ENCODE data around the gene PPCS.
A peak's percentile ranks its signal among the peaks of the same experiment; 100 is the strongest.

PPCS gene

GRCh38 chr1:42431514-42431913 is 24.8 kb upstream of the PPCS start:
- Mint-ChIP-seq H3K27me3 (no peaks in the 10 kb centered on the region), H3K4me1 (no peaks in the 10 kb centered on the region), H3K36me3 (no peaks in the 10 kb centered on the region), H3K4me3 (no peak overlapping the region), H3K9me3 (no peaks in the 10 kb centered on the region), H3K27ac (no peak overlapping the region)
- CTCF ChIA-PET = no interaction called here
- DNase-seq = no peak

- Mint-ChIP-seq H3K36me3 (no peaks in the 10 kb centered on the region), H3K27ac (no peak overlapping the region), H3K4me1 (no peaks in the 10 kb centered on the region), H3K9me3 (no peaks in the 10 kb centered on the region), H3K27me3 (no peaks in the 10 kb centered on the region), H3K4me3 (no peak overlapping the region)
- DNase-seq = no peak
- CTCF ChIA-PET = no interaction called here
Measured at GRCh38 chr1:42432714-42433113, 23.6 kb upstream of the PPCS start.

- Mint-ChIP-seq H3K9me3 (no peaks in the 10 kb centered on the region), H3K4me1 (no peaks in the 10 kb centered on the region), H3K27me3 (no peaks in the 10 kb centered on the region), H3K27ac (no peak overlapping the region), H3K36me3 (no peaks in the 10 kb centered on the region), H3K4me3 (no peak overlapping the region)
- CTCF ChIA-PET = no interaction called here
- no peak for DNase-seq
Measured at GRCh38 chr1:42433369-42433768, 23.0 kb upstream of the PPCS start.

GRCh38 chr1:42434340-42434739 is 22.0 kb upstream of the PPCS start:
- Mint-ChIP-seq H3K9me3 (no peaks in the 10 kb centered on the region), H3K36me3 (no peaks in the 10 kb centered on the region), H3K4me1 (no peaks in the 10 kb centered on the region), H3K4me3 (no peak overlapping the region), H3K27ac (no peak overlapping the region), H3K27me3 (no peaks in the 10 kb centered on the region)
- CTCF ChIA-PET = no interaction called here
- DNase-seq = no peak

GRCh38 chr1:42439940-42440339 is 16.4 kb upstream of the PPCS start:
- Mint-ChIP-seq H3K27me3 (no peaks in the 10 kb centered on the region), H3K9me3 (no peaks in the 10 kb centered on the region), H3K27ac (no peak overlapping the region), H3K4me1 (no peaks in the 10 kb centered on the region), H3K4me3 (no peak overlapping the region), H3K36me3 (no peaks in the 10 kb centered on the region)
- no peak for DNase-seq
- CTCF ChIA-PET = no interaction called here

- no peak for DNase-seq
- CTCF ChIA-PET = no interaction called here
- no peak overlapping the region for H3K27ac Mint-ChIP-seq
- no peak overlapping the region for H3K4me3 Mint-ChIP-seq
- no peaks in the 10 kb centered on the region for H3K27me3 Mint-ChIP-seq
- no peaks in the 10 kb centered on the region for H3K4me1 Mint-ChIP-seq
- no peaks in the 10 kb centered on the region for H3K36me3 Mint-ChIP-seq
- H3K9me3 Mint-ChIP-seq = no peaks in the 10 kb centered on the region
Measured at GRCh38 chr1:42442662-42443061, 13.7 kb upstream of the PPCS start.

- no peaks in the 10 kb centered on the region for H3K9me3 Mint-ChIP-seq
- DNase-seq = no peak
- no peaks in the 10 kb centered on the region for H3K36me3 Mint-ChIP-seq
- no peak overlapping the region for H3K27ac Mint-ChIP-seq
- H3K27me3 Mint-ChIP-seq = no peaks in the 10 kb centered on the region
- H3K4me3 Mint-ChIP-seq = no peak overlapping the region
- CTCF ChIA-PET = no interaction called here
- H3K4me1 Mint-ChIP-seq = peaks cover 7% of the 10 kb centered on the region
Measured at GRCh38 chr1:42449256-42449655, 7.1 kb upstream of the PPCS start.

- Mint-ChIP-seq H3K27ac (no peak overlapping the region), H3K27me3 (no peaks in the 10 kb centered on the region), H3K36me3 (no peaks in the 10 kb centered on the region), H3K9me3 (no peaks in the 10 kb centered on the region), H3K4me3 (no peak overlapping the region), H3K4me1 (peaks cover 9% of the 10 kb centered on the region)
- CTCF ChIA-PET = no interaction called here
- DNase-seq = no peak
Measured at GRCh38 chr1:42450061-42450460, 6.3 kb upstream of the PPCS start.

GRCh38 chr1:42453386-42453785 is 3.0 kb upstream of the PPCS start:
- no peak for DNase-seq
- Mint-ChIP-seq H3K4me3 (no peak overlapping the region), H3K27me3 (no peaks in the 10 kb centered on the region), H3K9me3 (no peaks in the 10 kb centered on the region), H3K4me1 (peaks cover 34% of the 10 kb centered on the region), H3K27ac (no peak overlapping the region), H3K36me3 (peaks cover 14% of the 10 kb centered on the region)
- CTCF ChIA-PET = no interaction called here

- Mint-ChIP-seq H3K4me3 (no peak overlapping the region), H3K4me1 (peaks cover 41% of the 10 kb centered on the region)
- CTCF ChIA-PET = no interaction called here
Measured at GRCh38 chr1:42454403-42454802, 1.9 kb upstream of the PPCS start.

GRCh38 chr1:42456754-42457089 is 379 bp downstream of the PPCS start:
- Mint-ChIP-seq H3K4me1 (peaks cover 48% of the 10 kb centered on the region), H3K4me3 (peak overlapping the region; percentile 92), H3K27me3 (no peaks in the 10 kb centered on the region), H3K36me3 (peaks cover 43% of the 10 kb centered on the region), H3K9me3 (no peaks in the 10 kb centered on the region), H3K27ac (peak overlapping the region; percentile 97)
- peak; percentile 77 for DNase-seq
- CTCF ChIA-PET = interaction anchor here (1.0 kb wide), 1 partner anchor 96 kb away, joined by 3 read pairs; no protein-coding TSS in a partner anchor

More at GRCh38 chr1:42454403-42454802, 1.9 kb upstream of the PPCS start:
- Mint-ChIP-seq H3K27me3 (no peaks in the 10 kb centered on the region), H3K36me3 (peaks cover 22% of the 10 kb centered on the region), H3K9me3 (no peaks in the 10 kb centered on the region), H3K27ac (no peak overlapping the region)
- DNase-seq = no peak

GRCh38 chr1:42461196-42461595 is 4.9 kb downstream of the PPCS start:
- Mint-ChIP-seq H3K27ac (no peak overlapping the region), H3K9me3 (no peaks in the 10 kb centered on the region), H3K4me1 (peaks cover 57% of the 10 kb centered on the region), H3K27me3 (peaks cover 10% of the 10 kb centered on the region), H3K4me3 (no peak overlapping the region), H3K36me3 (peaks cover 48% of the 10 kb centered on the region)
- CTCF ChIA-PET = no interaction called here
- no peak for DNase-seq

GRCh38 chr1:42462828-42463763 is 6.8 kb downstream of the PPCS start, which contains the start of gene CCDC30:
TSS of gene CCDC30 (plus strand) at chr1:42463286. CDS start at chr1:42480552, 17,266 bp downstream.
- Mint-ChIP-seq H3K9me3 (no peaks in the 10 kb centered on the region), H3K4me1 (peaks cover 44% of the 10 kb centered on the region), H3K27ac (peak within 1 kb of the TSS; percentile 72), H3K4me3 (peak within 1 kb of the TSS; percentile 67), H3K27me3 (peaks cover 10% of the 10 kb centered on the region), H3K36me3 (peaks cover 37% of the 10 kb centered on the region)
- peak; percentile 98 for DNase-seq
- CTCF ChIA-PET = interaction anchor here (0.6 kb wide), 1 partner anchor 818 kb away, joined by 4 read pairs; no protein-coding TSS in a partner anchor

- CTCF ChIA-PET = no interaction called here
- DNase-seq = no peak
- Mint-ChIP-seq H3K4me1 (peaks cover 36% of the 10 kb centered on the region), H3K4me3 (peak overlapping the region; percentile 67), H3K9me3 (no peaks in the 10 kb centered on the region), H3K27ac (no peak overlapping the region), H3K36me3 (peaks cover 29% of the 10 kb centered on the region), H3K27me3 (peaks cover 10% of the 10 kb centered on the region)
Measured at GRCh38 chr1:42463921-42464320, 7.6 kb downstream of the PPCS start.

- Mint-ChIP-seq H3K4me3 (no peak overlapping the region), H3K27ac (no peak overlapping the region), H3K27me3 (peaks cover 10% of the 10 kb centered on the region), H3K9me3 (no peaks in the 10 kb centered on the region), H3K4me1 (peaks cover 24% of the 10 kb centered on the region), H3K36me3 (peaks cover 10% of the 10 kb centered on the region)
- CTCF ChIA-PET = no interaction called here
- no peak for DNase-seq
Measured at GRCh38 chr1:42466030-42466429, 9.7 kb downstream of the PPCS start.
